NOMO-1 treated with DMSO at 0.1 percent for 48 hours (cell line): ENCODE measurements around the gene FAM136A.
"Not testable (repeated sequence)": the region's sequence is repeated elsewhere in the genome, so short reads cannot be mapped to it uniquely, and the experiment has no call there.

Source experiments
- DNase-seq: peaks from one replicate; lab custom pipeline; 2025; ENCODE audit not compliant: unreplicated experiment; lab: John Stamatoyannopoulos, UW

FAM136A gene

GRCh38 chr2:70300771-70301343 lies 1.0 kb downstream of the FAM136A start:
- DNase-seq: no peak

- DNase-seq: not testable (repeated sequence)
Observed at GRCh38 chr2:70297828-70298227, 4.0 kb downstream of the FAM136A start.

- no peak for DNase-seq
Observed at GRCh38 chr2:70283500-70284191, 18.2 kb downstream of the FAM136A start.

- no peak for DNase-seq
Observed at GRCh38 chr2:70282439-70282838, 19.4 kb downstream of the FAM136A start.

- DNase-seq: no peak
Observed at GRCh38 chr2:70280242-70280798, 21.5 kb downstream of the FAM136A start.

- no peak for DNase-seq
Observed at GRCh38 chr2:70270323-70270722, 31.5 kb downstream of the FAM136A start.

- not testable (repeated sequence) for DNase-seq
Observed at GRCh38 chr2:70269422-70270302, 32.2 kb downstream of the FAM136A start.

- not testable (repeated sequence) for DNase-seq
Observed at GRCh38 chr2:70266925-70267324, 34.9 kb downstream of the FAM136A start.

- no peak for DNase-seq
Observed at GRCh38 chr2:70261501-70261900, 40.4 kb downstream of the FAM136A start.

GRCh38 chr2:70258532-70258875 lies 43.4 kb downstream of the FAM136A start:
- DNase-seq: no peak

GRCh38 chr2:70255637-70256314 lies 46.1 kb downstream of the FAM136A start:
- DNase-seq: peak; percentile 10

- no peak for DNase-seq
Observed at GRCh38 chr2:70250434-70250833, 51.4 kb downstream of the FAM136A start.

- DNase-seq: peak; percentile 99
Observed at GRCh38 chr2:70248181-70248847, 53.6 kb downstream of the FAM136A start, which contains the start of gene TIA1. TIA1 (minus strand) TSS chr2:70248628; CDS start chr2:70248430, 198 bp downstream.

- peak; percentile 19 for DNase-seq
Observed at GRCh38 chr2:70247364-70248180, 54.3 kb downstream of the FAM136A start.
